Hepatocyte (in vitro differentiated cells): Measurements from ENCODE around the gene PAX6.

Experiments used
- CTCF ChIP-seq: fragments of 200-600 bp; sonication (generic); IDR thresholded peaks from 2 replicates; pipeline ENCODE4 v1.5.1; 2016; ENCODE audit warnings: antibody characterized with exemption, mild to moderate bottlenecking; ENCODE audit not compliant: poor library complexity
- EZH2 ChIP-seq: fragments of 200-600 bp; sonication (generic); IDR thresholded peaks from 2 replicates; pipeline ENCODE4 v1.6.1; 2016; ENCODE audit warnings: antibody characterized with exemption, mild to moderate bottlenecking, borderline replicate concordance
- EZH2phosphoT487 ChIP-seq: fragments of 200-600 bp; sonication (generic); IDR thresholded peaks from one replicate; pipeline ENCODE4 v1.6.1; 2018; ENCODE audit warnings: antibody characterized with exemption, mild to moderate bottlenecking, low read depth, moderate library complexity; ENCODE audit not compliant: unreplicated experiment, severe bottlenecking

GRCh38 chr11:31796499-31797189 is 14.5 kb downstream of the PAX6 start:
- no peak for TF ChIP-seq CTCF
- TF ChIP-seq EZH2phosphoT487, result peak; percentile 16
- TF ChIP-seq EZH2, result no peak
